T-helper 2 cell (primary cell): ENCODE measurements around the gene CMIP.
"Not testable (repeated sequence)": the region's sequence is repeated elsewhere in the genome, so short reads cannot be mapped to it uniquely, and the experiment has no call there.

Experiments used
- DNase-seq, 5 experiments: peaks; one replicate each; pipeline versions ENCODE4 v3.0.0 to v3.0.0-alpha.2; 2012 to 2022

Gene CMIP

DNA sequence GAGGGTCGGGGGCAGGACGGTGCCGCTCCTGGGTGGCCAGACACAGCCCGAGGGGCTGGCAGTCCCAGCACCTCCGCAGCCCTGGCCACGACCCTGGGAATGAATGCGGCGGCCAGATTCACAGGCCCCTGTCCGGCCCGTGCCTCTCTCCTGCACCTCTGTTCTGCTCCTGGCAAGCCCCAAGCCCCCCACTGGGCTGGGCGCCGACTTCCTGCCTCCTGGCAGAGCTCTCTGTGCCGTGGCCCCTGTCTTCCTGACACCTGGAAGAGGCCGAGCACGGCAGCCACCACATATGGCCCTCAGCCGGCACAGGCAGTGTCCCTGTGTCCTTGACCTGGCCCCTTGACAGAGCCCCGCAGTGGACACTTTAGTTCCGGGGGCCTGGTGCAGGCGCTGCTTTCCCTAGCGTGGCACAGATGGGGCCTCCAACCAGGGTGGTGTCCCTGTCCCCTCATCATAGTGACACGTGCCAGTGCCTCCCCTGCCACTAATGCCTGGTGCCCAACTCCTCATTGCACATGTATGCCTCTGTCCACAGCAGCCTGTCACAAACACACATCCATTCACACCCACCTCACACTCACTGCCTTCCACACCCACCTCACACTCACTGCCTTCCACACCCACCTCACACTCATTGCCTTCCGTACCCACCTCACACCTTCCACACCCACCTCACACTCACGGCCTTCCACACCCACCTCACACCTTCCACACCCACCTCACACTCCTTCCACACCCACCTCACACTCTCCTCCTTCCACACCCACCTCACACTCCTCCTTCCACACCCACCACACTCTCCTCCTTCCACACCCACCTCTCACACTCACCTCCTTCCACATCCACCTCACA, 223.9 kb downstream of the CMIP start:
- DNase-seq: no peak

DNA sequence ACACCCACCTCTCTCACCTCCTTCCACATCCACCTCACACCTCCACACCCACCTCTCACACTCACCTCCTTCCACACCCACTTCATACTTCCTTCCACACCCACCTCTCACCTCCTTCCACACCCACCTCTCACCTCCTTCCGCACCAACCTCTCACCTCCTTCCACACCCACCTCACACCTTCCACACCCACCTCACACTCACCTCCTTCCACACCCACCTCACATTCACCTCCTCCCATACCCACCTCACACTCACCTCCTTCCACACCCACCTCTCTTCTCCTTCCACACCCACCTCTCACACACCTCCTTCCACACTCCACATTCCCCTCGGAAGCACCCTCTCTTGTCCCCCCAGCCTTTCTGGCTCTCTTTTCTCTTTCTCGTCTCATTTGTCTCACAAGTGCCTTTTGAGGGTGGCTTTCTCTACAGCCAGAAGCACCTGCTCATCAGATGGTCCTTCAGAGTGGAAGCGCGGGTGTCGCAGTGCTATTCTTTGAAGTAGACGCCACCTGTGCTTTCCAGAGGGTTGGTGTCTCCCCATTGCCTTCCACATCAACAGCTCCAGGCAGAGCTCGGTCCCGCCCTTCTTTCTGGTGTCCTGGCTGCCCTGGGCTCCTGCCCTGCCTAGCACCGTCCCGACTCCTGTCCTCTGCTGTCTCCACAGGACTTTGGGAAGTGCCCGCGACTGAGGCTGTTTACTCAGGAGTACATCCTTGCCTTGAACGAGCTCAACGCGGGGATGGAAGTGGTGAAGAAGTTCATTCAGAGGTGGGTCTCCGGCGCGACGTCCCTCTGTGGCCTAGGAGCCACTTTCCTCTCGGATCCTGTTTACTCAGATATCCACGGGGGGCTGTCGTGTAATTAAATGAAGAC, 225.1 kb downstream of the CMIP start:
- DNase-seq: no peak

DNA sequence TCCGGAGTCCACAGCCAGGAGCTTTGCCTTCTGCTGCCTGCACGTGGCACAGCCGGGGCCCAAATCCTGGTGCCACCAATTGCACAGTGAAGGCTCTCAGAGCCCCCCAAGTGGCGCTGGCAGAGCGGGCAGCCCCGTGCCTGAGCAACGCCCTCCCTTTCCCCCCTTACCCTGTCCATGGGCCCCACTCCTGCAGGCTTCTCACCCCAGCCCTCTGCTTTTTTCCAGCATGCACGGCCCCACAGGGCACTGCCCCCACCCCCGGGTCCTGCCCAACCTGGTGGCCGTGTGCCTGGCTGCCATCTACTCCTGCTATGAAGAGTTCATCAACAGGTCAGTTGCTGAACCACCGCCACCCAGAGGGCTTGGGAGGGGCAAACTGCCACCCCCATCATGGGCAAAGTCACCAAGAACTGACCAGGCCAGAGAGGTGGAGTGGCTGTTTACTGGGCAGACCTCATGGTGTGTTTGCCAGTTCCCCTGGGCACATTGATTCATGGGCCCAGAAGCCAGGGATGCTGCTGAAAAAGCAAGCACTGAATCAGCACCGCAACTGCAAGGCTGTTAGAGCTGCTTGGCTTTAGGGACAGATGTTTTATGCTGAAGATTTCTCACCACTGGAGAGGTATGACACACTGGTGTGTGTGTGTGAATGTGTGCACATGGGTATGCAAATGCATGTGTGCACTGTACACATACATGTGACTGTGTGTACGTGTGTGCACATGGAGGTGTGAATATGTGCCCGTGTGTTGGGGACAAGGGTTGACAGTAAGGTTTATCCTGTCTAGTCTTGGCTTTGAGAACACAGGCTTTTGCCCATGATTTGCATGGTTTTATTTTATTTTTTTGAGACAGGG, 227.4 kb downstream of the CMIP start:
- no peak for DNase-seq

DNA sequence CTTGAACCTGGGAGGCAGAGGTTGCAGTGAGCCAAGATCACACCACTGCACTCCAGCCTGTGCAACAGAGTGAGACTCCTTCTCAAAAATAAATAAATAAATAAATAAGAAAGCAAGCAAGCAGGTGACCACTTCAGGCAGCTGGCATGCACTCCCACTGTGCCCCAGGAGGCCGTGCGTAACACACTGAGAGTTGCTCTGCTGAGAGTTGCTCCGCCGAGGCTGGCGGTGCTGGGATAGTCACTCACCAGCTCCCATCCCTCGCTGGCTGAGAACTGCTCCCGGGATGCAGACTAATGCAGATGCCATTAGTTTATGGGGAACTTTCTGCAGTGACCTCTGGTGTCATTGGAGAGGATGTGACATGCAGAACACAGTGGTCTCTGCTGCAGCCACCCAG, 228.8 kb downstream of the CMIP start:
- no peak for DNase-seq

DNA sequence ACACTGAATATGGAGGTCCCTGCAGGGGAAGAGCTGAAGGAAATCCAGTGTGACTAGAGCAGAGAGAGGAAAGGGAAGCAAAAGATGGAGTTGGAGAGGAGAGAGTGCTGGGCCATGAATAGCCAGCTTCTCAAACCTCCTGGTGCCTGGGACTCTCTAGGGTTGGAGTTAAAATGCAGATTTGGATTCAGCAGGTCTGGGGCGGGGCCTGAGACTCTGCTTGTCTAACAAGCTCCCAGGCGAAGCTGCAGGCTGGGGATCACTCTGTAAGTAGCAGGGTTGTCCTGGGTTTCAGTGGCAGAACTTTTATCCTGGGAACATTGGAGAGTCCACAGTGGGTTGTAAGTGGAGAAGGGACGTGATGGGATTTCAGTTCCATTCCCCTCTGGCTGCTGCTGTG, 231.1 kb downstream of the CMIP start:
- DNase-seq: no peak

DNA sequence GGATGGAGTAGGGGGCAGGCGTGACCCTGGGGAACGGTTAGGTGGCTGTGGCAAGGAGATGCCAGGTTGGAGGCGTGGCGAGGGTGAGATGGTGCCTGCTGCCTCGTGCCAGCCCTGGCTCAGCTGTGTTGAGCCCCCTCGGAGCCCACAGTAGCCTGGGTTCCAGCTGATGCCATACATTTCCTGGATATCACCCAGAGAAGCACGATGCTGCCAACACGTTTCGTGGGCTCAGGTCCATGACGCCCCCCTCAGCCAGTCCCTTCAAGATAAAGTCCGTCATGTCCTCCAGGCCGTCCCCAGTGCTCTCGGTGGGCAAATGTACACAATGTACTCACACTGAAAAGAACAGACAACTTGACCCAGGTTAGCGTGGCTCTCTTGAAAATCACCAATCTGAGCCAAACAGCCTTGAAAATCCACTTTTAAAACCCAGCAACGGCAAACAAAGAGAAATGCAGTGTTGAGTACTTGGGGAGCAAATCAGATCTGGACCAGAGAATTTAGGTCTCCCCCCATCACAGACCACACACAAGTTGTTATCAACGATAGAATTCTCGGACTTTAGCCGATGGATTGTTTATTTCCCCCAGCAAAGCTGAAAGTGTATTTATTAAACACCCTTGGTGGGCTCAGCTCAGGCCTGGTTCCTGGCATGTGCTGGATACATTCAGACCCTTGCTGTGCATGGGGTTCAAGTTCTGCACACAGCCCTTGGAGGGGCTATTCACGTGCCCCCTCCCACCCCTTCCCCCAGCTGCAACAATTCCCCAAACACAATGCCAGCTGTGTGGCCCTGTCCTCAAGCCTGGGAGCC, 231.7 kb downstream of the CMIP start:
- no peak for DNase-seq

DNA sequence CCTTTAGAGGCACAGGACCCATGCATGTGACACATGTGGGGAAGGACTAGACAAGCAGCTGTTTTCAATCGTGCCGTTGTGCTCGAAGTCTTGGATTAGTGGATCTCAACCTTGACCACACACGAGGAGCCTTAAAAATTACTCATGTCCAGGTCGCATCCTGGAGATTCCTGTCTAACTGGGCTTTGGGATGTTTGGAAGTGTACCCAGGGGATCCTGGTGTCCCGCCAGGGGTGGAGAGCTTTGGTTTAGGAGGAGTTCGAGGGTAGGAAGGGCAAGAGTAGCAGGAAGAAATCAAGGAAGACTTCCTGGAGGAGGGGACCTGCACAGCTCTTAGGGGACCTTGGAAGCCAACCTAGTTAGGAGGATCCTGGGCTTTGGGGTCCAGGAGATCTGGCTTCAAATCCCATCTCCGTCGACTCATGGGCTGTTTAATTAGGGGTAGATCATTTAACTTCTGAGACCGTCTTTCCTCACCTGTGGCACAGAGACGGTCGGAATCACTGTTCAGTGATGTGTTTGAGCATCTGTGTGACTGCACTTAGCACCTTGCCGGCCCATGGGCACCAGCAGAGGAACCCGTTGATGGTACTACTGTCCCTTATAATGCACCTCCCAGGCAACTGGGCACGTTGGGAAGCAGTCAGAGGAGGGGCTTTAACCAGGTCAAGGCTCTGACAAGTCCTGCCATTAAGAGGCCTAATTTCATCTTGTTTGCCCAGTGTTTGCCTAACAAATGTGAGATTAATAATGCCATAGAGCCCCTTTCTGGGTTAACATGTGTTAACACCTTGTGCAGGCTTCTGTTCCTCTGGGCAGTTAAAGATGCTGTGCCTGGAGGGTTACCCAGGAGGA, 232.5 kb downstream of the CMIP start:
- DNase-seq: no peak

DNA sequence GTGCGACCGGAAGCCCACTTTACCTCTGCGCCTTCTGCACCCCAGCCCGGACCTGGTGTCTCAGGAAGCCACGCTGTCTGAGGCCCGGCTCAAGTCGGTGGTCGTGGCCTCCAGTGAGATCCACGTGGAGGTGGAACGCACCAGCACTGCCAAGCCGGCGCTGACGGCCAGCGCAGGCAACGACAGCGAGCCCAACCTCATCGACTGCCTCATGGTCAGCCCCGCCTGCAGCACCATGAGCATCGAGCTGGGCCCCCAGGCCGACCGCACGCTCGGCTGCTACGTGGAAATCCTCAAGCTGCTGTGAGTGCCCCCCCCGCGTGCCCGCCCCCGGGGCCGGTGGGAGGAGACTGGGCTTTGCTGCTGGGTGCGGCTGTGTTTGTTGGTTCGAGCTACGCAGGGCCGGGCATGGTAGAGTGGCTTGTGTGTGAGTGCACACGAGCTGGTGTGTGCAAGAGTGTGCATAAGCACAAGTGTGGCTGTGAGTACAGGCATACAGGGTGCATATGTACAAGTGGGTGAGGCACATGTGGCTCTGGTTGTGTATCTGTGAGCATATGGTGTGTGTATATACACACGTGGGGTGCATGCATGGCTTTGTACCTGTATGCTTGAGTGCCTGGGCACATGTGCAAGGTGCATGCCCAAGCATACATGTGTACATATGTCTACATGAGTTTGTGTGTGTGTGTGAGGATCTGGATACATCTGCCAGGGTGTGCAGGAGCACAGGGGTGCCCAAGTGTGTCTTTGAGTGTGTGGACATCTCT, 233.9 kb downstream of the CMIP start:
- DNase-seq: no peak

DNA sequence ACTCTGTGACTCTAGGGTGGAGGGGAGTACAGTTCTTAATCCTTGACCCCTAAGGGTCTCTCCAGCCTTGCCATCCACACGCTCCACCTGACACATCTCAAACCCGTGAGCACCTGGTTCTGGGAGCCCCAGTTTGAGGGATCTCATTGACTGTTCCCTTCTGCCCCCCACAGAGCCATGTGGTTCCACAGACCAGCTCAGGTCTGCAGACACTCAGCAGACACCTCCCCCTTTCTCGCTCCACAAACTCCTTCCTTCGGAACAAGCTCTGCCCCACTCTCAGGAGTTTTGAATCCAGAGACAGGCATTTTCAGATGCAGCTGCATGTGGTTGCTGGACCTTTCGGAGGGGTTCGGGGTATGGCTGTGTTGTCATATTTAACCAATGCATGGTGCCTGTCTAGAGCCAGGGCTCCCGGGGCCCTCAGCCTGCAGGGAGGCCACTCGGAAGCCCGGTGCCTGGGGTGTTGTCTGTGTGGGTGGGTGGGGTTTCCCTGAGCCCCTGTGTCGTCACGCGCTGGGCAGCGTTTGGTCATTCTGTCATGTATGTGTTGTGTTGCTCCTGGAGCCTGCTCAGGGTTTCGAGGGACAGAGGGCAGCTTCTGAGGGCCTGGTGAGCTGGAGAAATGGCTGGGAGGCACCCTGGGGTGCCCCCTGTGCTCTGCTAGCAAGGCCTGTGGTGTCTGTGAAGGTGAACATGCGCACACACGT, 235.3 kb downstream of the CMIP start:
- no peak for DNase-seq

DNA sequence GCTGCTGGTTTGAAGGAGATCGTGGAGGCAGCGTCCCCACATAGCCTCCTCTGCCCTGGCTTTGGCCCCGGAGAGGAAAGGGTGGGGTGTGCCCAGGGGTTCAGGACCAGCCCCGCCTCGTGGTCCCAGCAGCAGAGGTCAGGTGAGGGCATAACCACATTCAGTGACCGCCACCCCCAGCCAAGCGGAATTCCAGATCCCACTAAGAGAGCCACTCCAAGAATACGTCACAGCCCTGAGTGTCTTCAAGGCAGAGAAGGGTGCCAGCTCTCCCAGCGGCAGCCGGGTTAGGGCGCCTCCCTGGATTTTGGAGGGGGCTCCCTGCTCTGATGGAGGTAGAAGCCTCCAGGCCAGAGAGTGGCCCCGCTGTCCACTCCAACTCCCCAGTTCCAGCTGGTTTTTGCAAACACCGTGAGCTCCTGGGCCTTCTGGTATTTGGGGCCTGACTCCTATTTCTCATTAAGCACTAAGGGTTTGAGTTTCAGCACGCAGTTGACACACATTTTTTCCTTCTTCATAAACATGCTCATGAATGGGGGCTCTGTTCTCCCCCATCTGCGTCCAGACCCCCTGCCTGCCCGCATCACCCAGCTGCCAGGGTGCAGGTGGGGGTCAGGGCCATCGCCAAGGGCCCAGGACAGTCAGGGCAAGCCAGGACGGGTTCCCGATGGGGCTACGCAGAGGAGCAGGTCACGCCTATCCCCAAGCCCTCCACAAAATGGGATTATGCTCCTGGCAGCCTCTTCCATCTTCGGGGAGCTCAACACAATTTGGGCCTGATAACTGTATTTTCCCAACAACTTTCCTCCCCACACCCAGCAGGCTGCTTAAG, 236.1 kb downstream of the CMIP start:
- DNase-seq: no peak

DNA sequence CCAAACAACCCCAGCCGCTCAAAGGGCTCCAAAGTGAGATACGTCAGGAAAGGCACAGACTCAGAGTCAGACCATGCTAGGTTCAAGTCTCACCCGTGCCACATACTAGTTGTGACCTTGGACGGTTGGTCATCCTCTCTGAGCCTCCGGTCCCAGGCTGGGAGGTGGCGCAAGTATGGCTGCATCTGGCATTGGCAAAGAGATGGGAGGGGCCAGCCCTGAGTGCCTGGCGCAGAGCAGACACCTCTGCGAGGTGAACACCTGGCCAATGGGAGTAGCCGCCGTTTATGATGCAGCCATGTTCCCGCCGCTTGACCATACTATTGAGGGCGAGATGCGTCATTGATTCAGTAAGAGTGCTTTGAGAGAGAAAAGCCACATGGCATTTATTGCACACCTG, 236.7 kb downstream of the CMIP start:
- DNase-seq: no peak

DNA sequence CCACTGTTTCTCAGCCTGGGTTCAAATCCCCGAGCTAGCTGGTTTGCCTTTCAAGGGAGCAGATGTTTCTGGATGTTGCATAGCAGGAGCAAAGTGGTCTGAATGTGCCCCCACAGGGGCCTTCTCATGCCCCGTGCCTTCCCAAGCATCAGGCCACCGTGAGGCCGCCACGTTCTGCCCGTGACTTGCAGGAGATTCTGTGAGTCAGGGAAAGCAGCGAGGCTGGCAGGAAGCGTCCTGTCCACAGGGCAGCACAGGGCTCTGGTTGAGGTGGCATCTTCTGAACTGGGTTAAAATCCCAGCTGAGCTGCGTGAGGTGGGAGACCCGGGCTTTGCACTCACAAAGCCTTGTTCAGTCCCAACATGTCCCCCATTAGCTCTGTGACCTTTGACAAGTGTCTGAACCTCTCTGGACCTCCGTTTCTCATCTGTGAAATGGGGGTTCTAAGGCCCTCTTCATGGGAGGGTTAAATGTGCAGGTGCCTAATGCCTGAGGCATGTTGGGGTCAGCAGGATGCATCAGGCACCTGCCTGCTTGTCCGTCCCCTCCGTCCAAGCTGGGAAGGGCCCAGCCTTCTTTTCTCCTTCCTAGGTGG, 239.7 kb downstream of the CMIP start:
- DNase-seq: no peak

DNA sequence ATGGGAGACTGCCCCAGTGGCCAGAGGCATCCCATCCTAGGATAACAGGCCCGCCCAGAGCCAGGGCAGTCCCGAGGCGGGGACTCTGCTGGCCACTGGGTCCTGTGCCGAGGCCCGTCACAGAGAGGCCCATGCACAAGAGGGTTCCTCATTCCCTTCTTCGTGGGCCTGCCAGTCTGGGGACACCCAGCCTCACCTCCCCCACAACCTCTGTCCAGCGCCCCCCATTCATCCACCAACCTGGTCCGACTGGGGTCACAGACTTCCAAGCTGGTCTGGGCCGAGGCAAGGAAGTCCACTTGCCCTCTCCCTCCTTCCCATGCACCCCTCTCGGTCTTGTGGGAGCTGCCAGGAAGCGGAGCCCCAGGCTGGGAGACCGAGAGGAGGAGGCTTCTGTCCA, 240.3 kb downstream of the CMIP start:
- DNase-seq: no peak

DNA sequence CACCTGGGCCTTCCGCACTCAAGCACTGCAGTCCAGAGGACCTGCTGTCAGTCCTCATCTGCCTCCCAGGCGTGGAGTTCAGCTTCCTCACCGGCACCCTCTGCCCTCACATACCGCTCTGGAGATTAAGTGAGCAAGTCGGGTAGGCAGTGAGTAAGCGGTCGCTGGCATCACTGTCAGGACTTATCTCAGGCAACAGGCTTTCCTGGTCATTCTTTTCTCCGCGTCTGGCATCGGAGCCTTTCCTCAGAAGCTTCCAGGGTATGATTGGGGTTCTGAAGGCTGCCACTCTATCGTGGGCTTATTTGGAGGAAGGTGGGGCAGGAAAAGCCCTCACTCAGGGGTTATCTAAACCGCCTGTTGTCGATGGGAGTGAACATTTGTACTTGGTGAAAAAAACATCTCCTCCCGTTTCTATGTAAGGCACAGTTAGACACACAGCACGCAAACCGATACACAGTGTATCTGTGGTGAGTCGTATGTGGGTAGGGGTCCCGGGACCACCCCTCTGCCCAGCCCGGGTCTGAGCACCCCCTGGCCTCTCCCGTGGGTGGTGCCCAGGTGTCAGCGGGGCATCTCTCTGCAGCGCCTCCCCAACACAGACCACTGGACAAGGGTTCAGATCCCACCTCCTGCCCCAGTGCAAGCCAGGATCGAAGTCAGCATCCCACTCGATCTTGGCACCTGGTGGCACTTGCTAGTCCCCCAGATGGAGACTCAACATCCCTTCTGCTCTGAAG, 242.0 kb downstream of the CMIP start:
- DNase-seq: no peak

DNA sequence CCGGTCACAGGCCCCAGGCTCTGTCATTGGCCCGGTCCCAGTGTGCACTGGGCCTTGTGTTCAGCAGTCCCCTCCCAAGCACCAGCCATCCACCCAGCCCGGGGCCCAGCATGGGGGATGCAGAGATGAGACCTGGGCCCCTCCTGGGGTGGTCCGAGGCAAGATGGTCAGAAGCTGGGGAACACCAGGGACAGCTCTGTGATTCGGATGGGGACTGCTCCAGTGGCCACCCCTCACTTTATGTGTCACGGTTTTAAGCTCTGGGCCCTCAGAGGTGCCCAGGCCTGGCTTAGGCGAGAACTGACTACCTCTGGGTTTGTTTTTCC, 242.5 kb downstream of the CMIP start:
- no peak for DNase-seq

DNA sequence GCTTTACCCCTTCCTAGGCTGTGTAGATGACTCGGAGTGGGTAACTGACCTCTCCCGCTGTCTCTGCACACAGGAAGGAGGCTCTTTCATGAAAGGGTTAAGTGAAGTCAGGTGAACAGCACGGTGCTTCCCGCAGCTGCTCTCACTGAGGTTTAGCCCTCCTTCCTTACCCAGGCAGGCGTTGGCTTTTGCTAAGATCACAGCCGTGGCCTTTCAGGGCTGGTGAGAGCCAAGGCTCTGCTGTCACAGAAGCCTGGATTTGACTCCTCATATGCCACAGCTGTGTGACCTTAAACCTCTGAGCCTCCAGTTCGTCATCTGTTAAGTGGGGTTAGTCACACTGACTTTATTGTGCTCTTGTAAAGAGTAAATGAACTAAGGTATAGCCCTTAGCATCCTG, 243.6 kb downstream of the CMIP start:
- no peak for DNase-seq

DNA sequence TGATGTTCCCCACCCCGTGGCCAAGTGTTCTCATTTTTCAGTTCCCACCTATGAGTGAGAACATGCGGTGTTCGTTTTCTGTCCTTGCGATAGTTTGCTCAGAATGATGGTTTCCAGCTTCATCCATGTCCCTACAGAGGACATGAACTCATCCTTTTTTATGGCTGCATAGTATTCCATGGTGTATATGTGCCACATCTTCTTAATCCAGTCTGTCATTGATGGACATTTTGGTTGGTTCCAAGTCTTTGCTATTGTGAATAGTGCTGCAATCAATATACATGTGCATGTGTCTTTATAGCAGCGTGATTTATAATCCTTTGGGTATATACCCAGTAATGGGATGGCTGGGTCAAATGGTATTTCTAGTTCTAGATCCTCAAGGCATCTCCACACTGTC, 244.2 kb downstream of the CMIP start:
- not testable (repeated sequence) for DNase-seq

DNA sequence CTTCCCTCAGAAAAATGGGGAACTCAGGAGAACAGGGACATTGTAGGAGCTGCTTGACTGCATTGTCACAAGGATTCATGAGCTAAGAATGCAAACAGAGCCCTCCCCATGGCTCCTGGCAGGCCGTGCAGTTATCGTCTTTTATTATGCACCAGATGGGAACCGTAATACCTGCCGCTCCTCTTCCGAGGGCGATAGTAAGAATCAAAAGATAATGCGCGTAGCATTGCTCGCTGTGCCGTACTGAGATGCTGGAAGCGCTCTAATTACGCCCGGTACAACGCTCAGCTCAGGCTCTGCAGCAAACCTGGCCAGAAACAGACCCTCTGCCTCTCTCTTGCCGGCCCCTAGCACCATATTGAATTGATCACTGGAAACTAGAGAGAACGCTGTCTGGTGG, 247.4 kb downstream of the CMIP start:
- no peak for DNase-seq
